MM.1S (cell line): ENCODE results near the gene VPS9D1.

ENCODE experiments used
- DNase-seq: peaks from one replicate; pipeline ENCODE4 v3.0.0-alpha.2; 2015
- H2AFZ ChIP-seq: fragments of 300-600 bp; sonication (generic); 2 replicates; pipeline ENCODE4 v1.6.0; 2016; ENCODE audit warnings: antibody characterized with exemption, low read length
- H3F3A ChIP-seq: fragments of 300-600 bp; sonication (generic); 2 replicates; pipeline ENCODE4 v1.6.1; 2016; ENCODE audit warnings: mild to moderate bottlenecking, antibody characterized with exemption, low read length, moderate library complexity, mixed read lengths; ENCODE audit not compliant: insufficient read depth
- H3K27ac ChIP-seq: fragments of 300-600 bp; sonication (generic); 2 replicates; pipeline ENCODE4 v1.5.1; 2016; ENCODE audit warnings: mild to moderate bottlenecking, low read length
- H3K27me3 ChIP-seq: fragments of 300-600 bp; sonication (generic); replicated peaks from 2 replicates; pipeline ENCODE4 v1.6.0; 2016; ENCODE audit warnings: low read length; ENCODE audit not compliant: insufficient read depth
- H3K36me3 ChIP-seq: fragments of 300-600 bp; sonication (generic); replicated peaks from 2 replicates; pipeline ENCODE4 v1.6.1; 2016; ENCODE audit warnings: mild to moderate bottlenecking, low read length, mixed read lengths; ENCODE audit not compliant: insufficient read depth
- H3K4me1 ChIP-seq: fragments of 300-600 bp; sonication (generic); 2 replicates; pipeline ENCODE4 v1.6.1; 2016; ENCODE audit warnings: low read length, mixed read lengths
- H3K4me2 ChIP-seq: fragments of 300-600 bp; sonication (generic); 2 replicates; pipeline ENCODE4 v1.6.0; 2016; ENCODE audit warnings: low read depth, low read length
- H3K4me3 ChIP-seq: fragments of 300-600 bp; sonication (generic); 2 replicates; pipeline ENCODE4 v1.5.1; 2016; ENCODE audit warnings: low read length, mixed read lengths
- H3K79me2 ChIP-seq: fragments of 300-600 bp; sonication (generic); 2 replicates; pipeline ENCODE4 v1.6.1; 2016; ENCODE audit warnings: mixed run types, low read length, mixed read lengths
- H3K9ac ChIP-seq: fragments of 300-600 bp; sonication (generic); 2 replicates; pipeline ENCODE4 v1.6.1; 2016; ENCODE audit warnings: low read length, mixed read lengths
- H3K9me2 ChIP-seq: fragments of 300-600 bp; sonication (generic); replicated peaks from 2 replicates; pipeline ENCODE4 v1.6.1; 2016; ENCODE audit warnings: mild to moderate bottlenecking, low read length, mixed read lengths; ENCODE audit not compliant: insufficient read depth
- H3K9me3 ChIP-seq: fragments of 300-600 bp; sonication (generic); replicated peaks from 2 replicates; pipeline ENCODE4 v1.6.1; 2016; ENCODE audit warnings: mild to moderate bottlenecking, low read length, mixed read lengths; ENCODE audit not compliant: insufficient read depth
- H4K20me1 ChIP-seq: fragments of 300-600 bp; sonication (generic); 2 replicates; pipeline ENCODE4 v1.6.1; 2016; ENCODE audit warnings: mild to moderate bottlenecking, low read length, moderate library complexity, mixed read lengths; ENCODE audit not compliant: insufficient read depth
- EZH2 ChIP-seq: fragments of 300-600 bp; sonication (generic); optimal IDR thresholded peaks from 2 replicates; pipeline ENCODE3; 2017; ENCODE audit warnings: low read depth, mild to moderate bottlenecking, antibody characterized with exemption, low read length, mixed read lengths
- EZH2phosphoT487 ChIP-seq: fragments of 300-600 bp; sonication (generic); IDR thresholded peaks from 2 replicates; pipeline ENCODE4 v1.6.1; 2018; ENCODE audit warnings: antibody characterized with exemption, low read length
- TF ChIP-seq, protein P1 (sequence below): fragments of 300-600 bp; sonication (generic); IDR thresholded peaks from 2 replicates; pipeline ENCODE4 v1.5.1; 2016; ENCODE audit warnings: antibody characterized with exemption, low read length, mixed read lengths

The VPS9D1 gene

DNA sequence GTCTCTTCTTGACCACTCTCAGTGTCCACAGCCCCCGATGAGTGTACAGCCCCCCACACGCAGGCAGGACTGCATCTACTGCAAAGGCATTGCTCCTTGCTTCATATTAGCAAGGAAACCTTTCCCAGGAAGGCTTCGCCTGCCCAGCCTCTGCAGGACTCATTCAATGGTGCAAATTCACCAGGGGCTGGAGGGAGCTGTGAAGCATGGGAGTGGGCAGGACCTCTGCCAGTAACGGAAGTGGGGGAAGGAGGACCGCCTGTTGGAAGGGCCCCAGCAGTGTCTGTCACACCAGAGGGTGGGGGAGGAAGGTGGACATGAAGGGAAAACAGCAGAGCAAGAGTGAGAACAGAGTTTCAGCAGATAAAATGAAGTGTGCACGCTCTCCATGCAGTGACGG lies 60.6 kb downstream of the VPS9D1 start:
- H3K9ac ChIP-seq, result no peak overlapping the region
- no peaks in the 10 kb centered on the region for H3K4me1 ChIP-seq
- no peak overlapping the region for H3K4me2 ChIP-seq
- DNase-seq, result no peak
- H3K79me2 ChIP-seq, result peaks cover 29% of the 10 kb centered on the region
- no peak overlapping the region for H3K27ac ChIP-seq
- no peak for TF ChIP-seq EZH2phosphoT487
- TF ChIP-seq EZH2, result no peak
- TF ChIP-seq, protein P1, sequence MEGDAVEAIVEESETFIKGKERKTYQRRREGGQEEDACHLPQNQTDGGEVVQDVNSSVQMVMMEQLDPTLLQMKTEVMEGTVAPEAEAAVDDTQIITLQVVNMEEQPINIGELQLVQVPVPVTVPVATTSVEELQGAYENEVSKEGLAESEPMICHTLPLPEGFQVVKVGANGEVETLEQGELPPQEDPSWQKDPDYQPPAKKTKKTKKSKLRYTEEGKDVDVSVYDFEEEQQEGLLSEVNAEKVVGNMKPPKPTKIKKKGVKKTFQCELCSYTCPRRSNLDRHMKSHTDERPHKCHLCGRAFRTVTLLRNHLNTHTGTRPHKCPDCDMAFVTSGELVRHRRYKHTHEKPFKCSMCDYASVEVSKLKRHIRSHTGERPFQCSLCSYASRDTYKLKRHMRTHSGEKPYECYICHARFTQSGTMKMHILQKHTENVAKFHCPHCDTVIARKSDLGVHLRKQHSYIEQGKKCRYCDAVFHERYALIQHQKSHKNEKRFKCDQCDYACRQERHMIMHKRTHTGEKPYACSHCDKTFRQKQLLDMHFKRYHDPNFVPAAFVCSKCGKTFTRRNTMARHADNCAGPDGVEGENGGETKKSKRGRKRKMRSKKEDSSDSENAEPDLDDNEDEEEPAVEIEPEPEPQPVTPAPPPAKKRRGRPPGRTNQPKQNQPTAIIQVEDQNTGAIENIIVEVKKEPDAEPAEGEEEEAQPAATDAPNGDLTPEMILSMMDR, result no peak
- H3K9me2 ChIP-seq, result no peaks in the 10 kb centered on the region
- no peak overlapping the region for H2AFZ ChIP-seq
- H3K27me3 ChIP-seq, result no peaks in the 10 kb centered on the region
- no peaks in the 10 kb centered on the region for H3K9me3 ChIP-seq
- H3K36me3 ChIP-seq, result no peaks in the 10 kb centered on the region; the same call in 1 of the 2 replicates
- H4K20me1 ChIP-seq, result no peaks in the 10 kb centered on the region
- H3K4me3 ChIP-seq, result no peak overlapping the region
- H3F3A ChIP-seq, result no peaks in the 10 kb centered on the region

GRCh38 chr16:89658221-89658879 lies 62.3 kb downstream of the VPS9D1 start:
- H3K9ac ChIP-seq, result peak overlapping the region; percentile 75
- H3K4me3 ChIP-seq, result peak overlapping the region; percentile 84
- DNase-seq, result no peak
- no peaks in the 10 kb centered on the region for H4K20me1 ChIP-seq
- TF ChIP-seq EZH2 (no peak), EZH2phosphoT487 (no peak)
- TF ChIP-seq, protein P1, result no peak
- H3K9me3 ChIP-seq, result no peaks in the 10 kb centered on the region
- no peaks in the 10 kb centered on the region for H3K9me2 ChIP-seq
- no peaks in the 10 kb centered on the region for H3K27me3 ChIP-seq
- H3F3A ChIP-seq, result no peaks in the 10 kb centered on the region
- H3K4me1 ChIP-seq, result no peaks in the 10 kb centered on the region
- H3K79me2 ChIP-seq, result peaks cover 37% of the 10 kb centered on the region
- no peak overlapping the region for H3K27ac ChIP-seq
- H3K4me2 ChIP-seq, result peak overlapping the region; percentile 84
- H2AFZ ChIP-seq, result peak overlapping the region; percentile 96
- no peaks in the 10 kb centered on the region; the same call in 1 of the 2 replicates for H3K36me3 ChIP-seq

GRCh38 chr16:89657442-89658220 lies 63.1 kb downstream of the VPS9D1 start, which contains the start of the genes CHMP1A and SPATA33:
TSS of gene CHMP1A (minus strand) at chr16:89657708. CDS start at chr16:89657588, 120 bp downstream.
TSS of gene SPATA33 (plus strand) at chr16:89657836. CDS start at chr16:89657912, 76 bp downstream.
- Histone ChIP-seq H3K27me3 (no peaks in the 10 kb centered on the region), H3K4me1 (no peaks in the 10 kb centered on the region), H3K9me3 (no peaks in the 10 kb centered on the region), H3F3A (no peaks in the 10 kb centered on the region), H3K27ac (0 out of 2 replicates have a peak within 1 kb of the TSS, but pooled peaks have one; percentile 16), H3K9me2 (no peaks in the 10 kb centered on the region), H4K20me1 (no peaks in the 10 kb centered on the region), H3K4me3 (peak within 1 kb of the TSS; percentile 84), H3K36me3 (no peaks in the 10 kb centered on the region; the same call in 1 of the 2 replicates), H3K9ac (peak within 1 kb of the TSS; percentile 75), H2AFZ (peak within 1 kb of the TSS; percentile 96), H3K79me2 (peaks cover 37% of the 10 kb centered on the region), H3K4me2 (peak within 1 kb of the TSS; percentile 84)
- TF ChIP-seq, protein P1, result no peak
- TF ChIP-seq EZH2phosphoT487 (no peak), EZH2 (no peak)
- peak; percentile 63 for DNase-seq
